Breast epithelium (tissue), 3 donors: Measurements from ENCODE around the gene PROZ.

Experiments
- CTCF ChIP-seq, 3 donors: fragments of 450-650 bp; IDR thresholded peaks; one replicate each; pipeline ENCODE4 v1.5.1; 2016 to 2017; ENCODE audit warnings: antibody characterized with exemption in 3 of 3, mild to moderate bottlenecking in 3 of 3, moderate library complexity in 3 of 3
- POLR2A ChIP-seq: fragments of 450-650 bp; IDR thresholded peaks from one replicate; pipeline ENCODE4 v1.6.1; 2016; ENCODE audit warnings: antibody characterized with exemption, mild to moderate bottlenecking, moderate library complexity

GRCh38 chr13:113172419-113172926 is 14.0 kb downstream of the PROZ start:
- TF ChIP-seq POLR2A (no peak), CTCF (IDR thresholded peaks at IDR 0.05) (no peak)
